Measurements from ENCODE around the gene ITM2B. TPM values are rescaled to one million over a fixed set of nuclear protein-coding genes. Genes with fewer than 3 reads are reported as not detected.
"Not testable (repeated sequence)": the region's sequence is repeated elsewhere in the genome, so short reads cannot be mapped to it uniquely, and the experiment has no call there.

The ITM2B gene
- total RNA-seq, 4 donors from 2014 or later = 136 to 528 (median 417) TPM

DNA sequence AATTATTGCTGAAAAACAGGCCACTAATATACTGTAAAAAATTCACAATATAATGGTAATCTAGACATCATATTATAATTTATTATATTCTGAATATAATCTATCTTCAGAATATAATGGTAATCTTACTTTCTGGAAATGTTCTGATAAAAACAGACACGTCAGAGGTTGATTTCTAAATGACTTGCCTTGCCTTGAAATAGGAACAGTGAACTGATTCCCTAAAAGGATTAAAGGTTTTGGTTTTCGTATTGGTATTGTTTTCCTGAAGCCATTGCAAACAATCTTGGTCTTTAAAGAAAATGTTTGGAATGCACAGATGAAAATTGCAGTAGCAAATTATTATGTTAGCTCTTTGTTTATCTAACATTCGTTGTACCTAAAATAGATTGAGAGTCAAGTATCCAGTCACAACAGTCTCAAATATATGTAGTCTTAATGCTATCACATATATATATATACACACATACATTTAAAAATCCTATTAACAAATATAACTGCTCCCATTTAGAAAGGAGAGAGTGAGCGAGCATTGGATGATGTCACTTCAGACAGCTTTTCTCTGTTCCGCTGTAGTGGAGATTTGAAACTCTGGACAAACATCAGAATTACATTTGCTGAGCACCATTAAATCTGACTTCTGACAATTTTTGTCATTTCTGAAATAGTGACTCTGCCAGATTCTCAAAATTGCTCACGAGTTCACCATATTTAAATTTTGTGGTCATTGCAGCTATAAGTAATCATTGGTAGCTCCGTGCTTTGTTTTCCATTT, 1.7 kb downstream of the ITM2B start:
- DNase-seq = no peak
- Histone ChIP-seq H3K4me1 (peaks cover 0 to 53% (median 2%) of the 10 kb centered on the region in 4 donors), H3K36me3 (peaks cover 0 to 7% (median 0%) of the 10 kb centered on the region in 3 donors), H3K27ac (peak overlapping the region; percentile 73 to 100 (median 100)), H3K27me3 (no peaks in the 10 kb centered on the region), H3K9me3 (no peaks in the 10 kb centered on the region), H3K4me3 (peak overlapping the region; percentile 95 to 100 (median 98))
- TF ChIP-seq, protein P1, sequence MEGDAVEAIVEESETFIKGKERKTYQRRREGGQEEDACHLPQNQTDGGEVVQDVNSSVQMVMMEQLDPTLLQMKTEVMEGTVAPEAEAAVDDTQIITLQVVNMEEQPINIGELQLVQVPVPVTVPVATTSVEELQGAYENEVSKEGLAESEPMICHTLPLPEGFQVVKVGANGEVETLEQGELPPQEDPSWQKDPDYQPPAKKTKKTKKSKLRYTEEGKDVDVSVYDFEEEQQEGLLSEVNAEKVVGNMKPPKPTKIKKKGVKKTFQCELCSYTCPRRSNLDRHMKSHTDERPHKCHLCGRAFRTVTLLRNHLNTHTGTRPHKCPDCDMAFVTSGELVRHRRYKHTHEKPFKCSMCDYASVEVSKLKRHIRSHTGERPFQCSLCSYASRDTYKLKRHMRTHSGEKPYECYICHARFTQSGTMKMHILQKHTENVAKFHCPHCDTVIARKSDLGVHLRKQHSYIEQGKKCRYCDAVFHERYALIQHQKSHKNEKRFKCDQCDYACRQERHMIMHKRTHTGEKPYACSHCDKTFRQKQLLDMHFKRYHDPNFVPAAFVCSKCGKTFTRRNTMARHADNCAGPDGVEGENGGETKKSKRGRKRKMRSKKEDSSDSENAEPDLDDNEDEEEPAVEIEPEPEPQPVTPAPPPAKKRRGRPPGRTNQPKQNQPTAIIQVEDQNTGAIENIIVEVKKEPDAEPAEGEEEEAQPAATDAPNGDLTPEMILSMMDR (IDR thresholded peaks at IDR 0.05) = no peak
- TF ChIP-seq POLR2A (IDR thresholded peaks at IDR 0.05) = no peak

DNA sequence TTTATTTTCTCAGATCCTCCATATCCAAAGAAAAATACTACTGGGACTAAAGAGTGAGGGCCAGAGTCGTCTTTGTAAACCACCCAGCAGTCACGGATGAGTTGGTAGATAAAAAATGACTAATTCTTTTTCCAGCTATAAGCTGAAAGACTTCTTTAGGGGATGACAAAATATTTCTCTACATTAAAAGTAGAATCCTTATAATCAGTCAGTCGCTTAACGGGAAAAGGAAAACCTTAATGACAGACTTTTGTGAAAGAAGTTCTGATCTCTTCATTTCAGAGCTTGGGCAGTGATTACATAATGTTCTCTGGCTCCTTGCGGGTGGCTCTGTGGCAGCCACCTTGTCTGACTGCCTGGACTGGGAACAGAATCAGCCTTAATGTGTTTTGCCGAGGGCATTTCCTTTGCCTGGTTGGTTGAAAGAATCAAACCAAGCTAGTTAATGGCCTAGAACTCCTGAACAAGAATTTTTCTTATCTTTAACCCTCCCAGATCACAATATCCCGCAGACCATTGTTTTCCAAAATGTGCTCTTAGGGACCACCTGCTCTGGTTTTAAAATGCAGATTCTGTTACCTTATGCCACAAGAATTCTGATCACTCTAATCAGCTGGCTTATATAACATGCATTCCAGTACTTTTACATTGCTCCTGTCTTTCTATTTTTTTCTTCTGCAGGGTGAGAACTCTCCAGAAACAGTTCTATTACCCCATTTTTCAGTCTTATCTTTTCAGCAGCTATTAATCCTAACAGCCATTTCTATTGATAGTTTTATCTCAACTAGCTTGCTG, 2.5 kb downstream of the ITM2B start:
- no peaks in the 10 kb centered on the region for H3K9me3 ChIP-seq
- peak; percentile 17 to 48 for TF ChIP-seq POLR2A (IDR thresholded peaks at IDR 0.05)
- TF ChIP-seq, protein P1 (IDR thresholded peaks at IDR 0.05) = no peak
- H3K4me3 ChIP-seq = peak overlapping the region; percentile 22 to 100 (median 98)
- peak overlapping the region; percentile 73 to 100 (median 100) for H3K27ac ChIP-seq
- H3K36me3 ChIP-seq = peaks cover 0 to 14% (median 0%) of the 10 kb centered on the region in 3 donors
- peaks cover 0 to 61% (median 2%) of the 10 kb centered on the region in 4 donors for H3K4me1 ChIP-seq
- H3K27me3 ChIP-seq = no peaks in the 10 kb centered on the region
- DNase-seq = peak in 1 of 3 donors; percentile 67

DNA sequence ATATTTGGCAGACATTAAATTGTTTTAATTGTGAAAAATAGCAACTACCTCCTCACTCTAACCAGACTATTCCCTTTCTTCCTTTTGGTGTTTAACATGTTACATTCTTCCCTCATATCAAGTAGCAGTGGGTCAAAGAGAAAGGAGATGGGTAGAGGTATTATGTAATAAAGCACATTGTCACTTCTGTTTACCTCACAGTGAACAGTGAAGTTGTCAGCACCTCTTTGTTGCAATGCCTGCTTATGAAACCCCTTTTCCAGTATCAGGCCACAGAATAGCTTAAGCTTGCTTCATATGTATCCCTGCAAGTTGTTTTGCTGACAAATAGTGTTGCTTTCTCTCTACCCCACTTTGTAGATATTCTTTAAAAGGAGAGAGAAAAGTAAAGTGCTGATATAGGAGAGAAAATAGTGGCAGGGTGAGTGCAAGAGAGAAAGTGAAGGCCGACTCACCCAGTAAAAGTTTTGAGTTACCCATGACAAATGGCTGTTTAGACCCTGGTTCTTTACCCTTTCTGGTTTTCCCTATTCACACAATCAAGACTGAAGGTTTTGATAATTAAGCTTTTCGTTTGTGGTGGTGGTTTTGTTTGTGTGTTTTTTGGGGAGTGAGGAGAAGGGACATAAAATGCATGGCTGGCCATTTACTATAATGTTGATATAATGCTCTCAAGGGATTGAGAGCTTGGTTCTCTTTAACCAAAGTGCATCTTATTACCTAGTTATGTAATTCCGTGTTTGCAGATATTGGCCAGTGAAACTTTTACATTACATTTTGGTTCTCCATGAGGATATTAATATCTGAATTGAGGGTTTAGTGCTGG, 3.7 kb downstream of the ITM2B start:
- TF ChIP-seq POLR2A (IDR thresholded peaks at IDR 0.05) = no peak
- DNase-seq = no peak
- no peaks in the 10 kb centered on the region for H3K9me3 ChIP-seq
- peak overlapping the region in 2 of 4 donors; percentile 73 to 100 for H3K27ac ChIP-seq
- H3K4me3 ChIP-seq = peak overlapping the region in 2 of 4 donors; percentile 98 to 100
- peaks cover 0 to 67% (median 4%) of the 10 kb centered on the region in 4 donors for H3K4me1 ChIP-seq
- H3K36me3 ChIP-seq = peaks cover 0 to 21% (median 0%) of the 10 kb centered on the region in 3 donors
- no peaks in the 10 kb centered on the region for H3K27me3 ChIP-seq

DNA sequence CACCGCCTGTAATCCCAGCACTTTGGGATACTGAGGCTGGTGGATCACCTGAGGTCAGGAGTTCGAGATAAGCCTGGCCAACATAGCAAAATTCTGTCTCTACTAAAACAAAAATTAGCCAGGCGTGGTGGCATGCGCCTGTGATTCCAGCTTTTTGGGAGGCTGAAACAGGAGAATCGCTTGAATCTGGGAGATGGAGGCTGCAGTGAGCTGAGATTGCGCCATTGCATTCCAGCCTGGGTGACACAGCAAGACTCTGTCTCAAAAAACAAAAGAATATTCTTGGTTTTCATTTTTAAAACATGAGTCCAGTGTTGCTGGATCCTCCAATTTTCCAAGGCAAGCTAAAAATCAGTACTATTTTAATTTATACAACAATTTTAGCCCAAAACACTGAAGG, 6.4 kb downstream of the ITM2B start:
- Histone ChIP-seq H3K36me3 (peaks cover 0 to 21% (median 0%) of the 10 kb centered on the region in 3 donors), H3K4me1 (peaks cover 0 to 78% (median 4%) of the 10 kb centered on the region in 4 donors)
- DNase-seq, H3K27ac ChIP-seq, H3K27me3 ChIP-seq, H3K4me3 ChIP-seq, H3K9me3 ChIP-seq: not testable (repeated sequence)

DNA sequence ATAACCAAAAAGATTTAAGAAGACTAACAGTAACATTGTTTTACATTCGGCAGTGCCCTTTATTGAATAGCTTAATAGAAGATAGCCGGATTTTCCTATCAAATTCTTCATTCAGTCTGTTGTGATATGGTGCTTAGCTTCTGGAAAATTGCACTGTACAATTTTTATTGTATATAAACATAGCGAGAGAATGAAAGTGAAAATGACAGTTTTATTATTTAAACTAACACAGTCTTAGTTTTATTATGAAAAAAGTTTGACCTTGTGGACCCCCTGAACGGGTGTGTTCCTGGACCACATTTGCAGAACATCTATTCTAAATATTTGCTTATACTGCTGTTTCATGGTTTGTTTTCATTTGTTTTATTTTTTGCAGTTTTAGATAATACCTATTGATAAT, 8.6 kb downstream of the ITM2B start:
- Histone ChIP-seq H3K36me3 (peaks cover 0 to 21% (median 0%) of the 10 kb centered on the region in 3 donors), H3K4me3 (no peak overlapping the region), H3K27ac (no peak overlapping the region), H3K27me3 (no peaks in the 10 kb centered on the region), H3K9me3 (no peaks in the 10 kb centered on the region), H3K4me1 (peaks cover 0 to 69% (median 2%) of the 10 kb centered on the region in 4 donors)
- no peak for DNase-seq
- no peak for TF ChIP-seq POLR2A (IDR thresholded peaks at IDR 0.05)
- TF ChIP-seq, protein P1 (IDR thresholded peaks at IDR 0.05) = no peak

DNA sequence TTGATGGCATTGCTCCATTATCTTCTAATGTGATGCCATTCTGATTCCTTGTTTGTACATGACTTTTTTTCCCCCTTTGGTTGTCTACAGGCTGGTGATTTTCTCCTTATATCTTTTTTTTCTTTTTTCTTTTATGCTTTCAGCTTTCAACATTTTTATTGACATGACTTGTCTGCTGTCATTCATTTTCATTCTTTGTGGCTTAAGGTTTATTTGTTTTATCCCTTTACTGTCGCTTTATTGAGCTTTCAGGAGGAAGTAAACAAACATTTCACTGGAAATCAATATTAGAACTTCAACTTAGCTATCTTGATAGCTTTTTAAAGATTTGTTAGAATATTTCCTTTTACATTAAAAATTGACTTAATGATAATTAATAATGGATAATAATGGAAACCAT, 9.7 kb downstream of the ITM2B start:
- H3K9me3 ChIP-seq = no peaks in the 10 kb centered on the region
- no peaks in the 10 kb centered on the region for H3K27me3 ChIP-seq
- peaks cover 0 to 67% (median 2%) of the 10 kb centered on the region in 4 donors for H3K4me1 ChIP-seq
- H3K36me3 ChIP-seq = peaks cover 0 to 21% (median 0%) of the 10 kb centered on the region in 3 donors
- H3K4me3 ChIP-seq = no peak overlapping the region
- DNase-seq = no peak
- TF ChIP-seq POLR2A (IDR thresholded peaks at IDR 0.05) = no peak
- TF ChIP-seq, protein P1 (IDR thresholded peaks at IDR 0.05) = no peak
- H3K27ac ChIP-seq = no peak overlapping the region

All from Peyer's patch (tissue), 4 donors.